Upper lobe of left lung (tissue), 6 donors: ENCODE data around the gene KRT12. TPM values are rescaled to one million over a fixed set of nuclear protein-coding genes. Genes with fewer than 3 reads are reported as not detected.
"Not testable (repeated sequence)": the region's sequence is repeated elsewhere in the genome, so short reads cannot be mapped to it uniquely, and the experiment has no call there.

Source experiments
- ATAC-seq, 2 donors: fragments of 200-7000 bp; cut with Tn5 transposase; one replicate each; pipeline ENCODE4 v1.9.1; 2022; ENCODE audit warnings: mild to moderate bottlenecking in 2 of 2, moderate library complexity in 2 of 2; ENCODE audit not compliant: low FRiP score in 2 of 2
- DNase-seq, 2 donors: peaks; one replicate each; pipeline ENCODE4 v3.0.0-alpha.2; 2019 to 2020
- H3K27ac ChIP-seq, 4 donors: fragments of 200-600 bp; sonication (generic); one replicate each; pipeline ENCODE4 v1.5.1; 2016 to 2019
- H3K27me3 ChIP-seq, 4 donors: fragments of 200-600 bp; sonication (generic); one replicate each; pipeline ENCODE4 v1.5.1; 2017 to 2019
- H3K36me3 ChIP-seq, 4 donors: fragments of 200-600 bp; sonication (generic); one replicate each; pipeline ENCODE4 v1.5.1; 2016 to 2019
- H3K4me1 ChIP-seq, 4 donors: fragments of 200-600 bp; sonication (generic); one replicate each; pipeline ENCODE4 v1.5.1; 2018 to 2019
- H3K4me3 ChIP-seq, 4 donors: fragments of 200-600 bp; sonication (generic); one replicate each; pipeline ENCODE4 v1.5.1; 2017 to 2019; ENCODE audit warnings: mild to moderate bottlenecking in 2 of 4, moderate library complexity in 1 of 4
- H3K9me3 ChIP-seq, 4 donors: fragments of 200-600 bp; sonication (generic); one replicate each; pipeline ENCODE4 v1.5.1; 2018 to 2019
- CTCF ChIP-seq, 6 experiments: fragments of 450-650 bp in 4 of 6; fragments of 200-600 bp in 2 of 6; sonication (generic) in 2 of 6; IDR thresholded peaks; one replicate each; pipeline ENCODE4 v1.5.1; 2016 to 2019; ENCODE audit warnings: antibody characterized with exemption in 6 of 6
- EP300 ChIP-seq, 4 donors: sonication (generic); formaldehyde crosslinking; IDR thresholded peaks; one replicate each; pipeline ENCODE4 v1.5.1; 2017; ENCODE audit warnings: antibody characterized with exemption in 4 of 4, control low read depth in 2 of 4
- POLR2A ChIP-seq, 4 donors: fragments of 450-650 bp; IDR thresholded peaks; one replicate each; pipeline ENCODE4 v1.5.1; 2016 to 2017; ENCODE audit warnings: antibody characterized with exemption in 4 of 4, mild to moderate bottlenecking in 2 of 4
- POLR2AphosphoS5 ChIP-seq, 2 donors: sonication (generic); formaldehyde crosslinking; IDR thresholded peaks; one replicate each; pipeline ENCODE4 v1.5.1; 2017; ENCODE audit warnings: antibody characterized with exemption in 2 of 2
- WGBS, 2 donors: methylation state at CpG; one replicate each; pipeline ENCODE4 v1.1.5; 2017 to 2018; 5-methylcytosine and 5-hydroxymethylcytosine counted together
- total RNA-seq, 6 donors: library from RNA; depleted of rRNA in 4 of 6; stranded (reverse); fragments of >200 nt in 4 of 6; gene quantifications; one replicate each; pipeline versions ENCODE4 v1.1.0 to v1.2.1, GENCODE V29; 2016 to 2021
- donor health status: DM: no; HTN: no; CAD: no; lungs with moderate emphysema.
- donor health status: DM: no; HTN: yes; CAD: no; lungs with severe emphysema.

The KRT12 gene
- total RNA-seq, 6 donors from 2014 or later = not detected

- WGBS, 2 donors = 24 to 27% methylated on average over 7 of the region's 7 CpGs
- Histone ChIP-seq H3K4me1 (peaks cover 3 to 15% (median 9%) of the 10 kb centered on the region in 4 donors), H3K9me3 (peaks cover 0 to 2% (median 0%) of the 10 kb centered on the region in 4 donors), H3K27me3 (no peaks in the 10 kb centered on the region), H3K4me3 (peak overlapping the region; percentile 56 to 76 (median 68)), H3K36me3 (peaks cover 0 to 14% (median 2%) of the 10 kb centered on the region in 4 donors), H3K27ac (peak overlapping the region; percentile 88 to 91 (median 89))
- no peak for ATAC-seq
- no peak for DNase-seq
- TF ChIP-seq EP300 (IDR thresholded peaks at IDR 0.05) (no peak), POLR2A (IDR thresholded peaks at IDR 0.05) (no peak), CTCF (IDR thresholded peaks at IDR 0.05) (no peak), POLR2AphosphoS5 (IDR thresholded peaks at IDR 0.05) (no peak)
Observed at GRCh38 chr17:40818343-40818732, 48.7 kb downstream of the KRT12 start.

GRCh38 chr17:40817103-40817682 is 49.8 kb downstream of the KRT12 start:
- no peak for DNase-seq
- Histone ChIP-seq H3K4me1 (peaks cover 3 to 15% (median 9%) of the 10 kb centered on the region in 4 donors), H3K27me3 (no peaks in the 10 kb centered on the region), H3K4me3 (no peak overlapping the region), H3K27ac (no peak overlapping the region), H3K9me3 (peaks cover 0 to 2% (median 0%) of the 10 kb centered on the region in 4 donors), H3K36me3 (peaks cover 0 to 10% (median 2%) of the 10 kb centered on the region in 4 donors)
- 99% methylated on average over 4 of the region's 4 CpGs for WGBS, 2 donors
- no peak for ATAC-seq
- no peak for TF ChIP-seq POLR2A (IDR thresholded peaks at IDR 0.05)
- TF ChIP-seq CTCF (IDR thresholded peaks at IDR 0.05) = no peak
- no peak for TF ChIP-seq EP300 (IDR thresholded peaks at IDR 0.05)
- no peak for TF ChIP-seq POLR2AphosphoS5 (IDR thresholded peaks at IDR 0.05)

- DNase-seq (no peak), ATAC-seq (no peak)
- Histone ChIP-seq H3K27ac (no peak overlapping the region), H3K9me3 (peaks cover 0 to 2% (median 0%) of the 10 kb centered on the region in 4 donors), H3K36me3 (peaks cover 0 to 10% (median 2%) of the 10 kb centered on the region in 4 donors), H3K27me3 (no peaks in the 10 kb centered on the region), H3K4me3 (no peak overlapping the region), H3K4me1 (peaks cover 3 to 15% (median 9%) of the 10 kb centered on the region in 4 donors)
- TF ChIP-seq CTCF (IDR thresholded peaks at IDR 0.05) (no peak), POLR2A (IDR thresholded peaks at IDR 0.05) (no peak), POLR2AphosphoS5 (IDR thresholded peaks at IDR 0.05) (no peak), EP300 (IDR thresholded peaks at IDR 0.05) (no peak)
- 89 to 96% methylated on average over 3 of the region's 3 CpGs for WGBS, 2 donors
Observed at GRCh38 chr17:40816569-40816968, 50.5 kb downstream of the KRT12 start.

GRCh38 chr17:40815381-40815780 is 51.6 kb downstream of the KRT12 start:
- DNase-seq = no peak
- H3K27me3 ChIP-seq = no peaks in the 10 kb centered on the region

GRCh38 chr17:40814657-40815056 is 52.4 kb downstream of the KRT12 start:
- not testable (repeated sequence) for H3K9me3 ChIP-seq, ATAC-seq
- 72 to 84% methylated on average over 3 of the region's 3 CpGs for WGBS, 2 donors

More at GRCh38 chr17:40815381-40815780, 51.6 kb downstream of the KRT12 start:
- Histone ChIP-seq H3K4me1 (peaks cover 3 to 15% (median 9%) of the 10 kb centered on the region in 4 donors), H3K27ac (no peak overlapping the region), H3K9me3 (peaks cover 0 to 2% (median 0%) of the 10 kb centered on the region in 4 donors), H3K36me3 (peaks cover 0 to 10% (median 2%) of the 10 kb centered on the region in 4 donors), H3K4me3 (no peak overlapping the region)
- 84 to 86% methylated on average over 1 of the region's 1 CpG for WGBS, 2 donors
- TF ChIP-seq POLR2AphosphoS5 (IDR thresholded peaks at IDR 0.05) (no peak), EP300 (IDR thresholded peaks at IDR 0.05) (no peak), CTCF (IDR thresholded peaks at IDR 0.05) (no peak), POLR2A (IDR thresholded peaks at IDR 0.05) (no peak)
- no peak for ATAC-seq

More at GRCh38 chr17:40814657-40815056, 52.4 kb downstream of the KRT12 start:
- H3K36me3 ChIP-seq, DNase-seq, H3K27me3 ChIP-seq, H3K27ac ChIP-seq, H3K4me3 ChIP-seq: not testable (repeated sequence)
- H3K4me1 ChIP-seq = peaks cover 2 to 14% (median 8%) of the 10 kb centered on the region in 4 donors
